SK-N-SH treated with all-trans-retinoic acid at 6 μM for 48 hours (cell line): ENCODE results near the gene SIRT2.

Experiments
- ATAC-seq: fragments of 200-7000 bp; cut with Tn5 transposase; 3 replicates; pipeline ENCODE4 v1.9.1; 2020; ENCODE audit warnings: mild to moderate bottlenecking, moderate library complexity
- ARNTL ChIP-seq: fragments of 450-650 bp; formaldehyde crosslinking; IDR thresholded peaks from 2 replicates; pipeline ENCODE4 v1.5.0; 2020; ENCODE audit warnings: low read depth, mild to moderate bottlenecking, moderate library complexity, borderline replicate concordance
- BACH2 ChIP-seq: fragments of 250-450 bp; sonication (Bioruptor Pico); IDR thresholded peaks from 2 replicates; pipeline ENCODE4 v1.9.0; 2021; ENCODE audit warnings: mild to moderate bottlenecking, borderline replicate concordance
- CREB5 ChIP-seq: fragments of 250-450 bp; sonication (Bioruptor Pico); IDR thresholded peaks from 2 replicates; pipeline ENCODE4 v1.5.1; 2020; ENCODE audit warnings: low read depth, mild to moderate bottlenecking, moderate library complexity
- CSDC2 ChIP-seq: fragments of 250-450 bp; sonication (Bioruptor Pico); IDR thresholded peaks from 2 replicates; pipeline ENCODE4 v1.5.0; 2020; ENCODE audit warnings: mild to moderate bottlenecking, moderate library complexity
- CSRNP3 ChIP-seq: fragments of 250-450 bp; sonication (Bioruptor Pico); IDR thresholded peaks from 2 replicates; pipeline ENCODE4 v1.5.1; 2021; ENCODE audit warnings: mild to moderate bottlenecking, moderate library complexity
- ESRRG ChIP-seq: fragments of 250-450 bp; sonication (Bioruptor Pico); IDR thresholded peaks from 2 replicates; pipeline ENCODE4 v1.6.1; 2021; ENCODE audit warnings: mild to moderate bottlenecking
- GLIS3 ChIP-seq: fragments of 250-450 bp; sonication (Bioruptor Pico); IDR thresholded peaks from 2 replicates; pipeline ENCODE4 v1.5.0; 2020; ENCODE audit warnings: mild to moderate bottlenecking, moderate library complexity
- ISL1 ChIP-seq: fragments of 250-450 bp; sonication (Bioruptor Pico); IDR thresholded peaks from 2 replicates; pipeline ENCODE4 v2.1.2; 2022; ENCODE audit warnings: mild to moderate bottlenecking, moderate library complexity
- OSR1 ChIP-seq: fragments of 250-450 bp; sonication (Bioruptor Pico); IDR thresholded peaks from 2 replicates; pipeline ENCODE4 v1.8.0; 2022; ENCODE audit warnings: moderate library complexity, mild to moderate bottlenecking, inconsistent platforms
- PATZ1 ChIP-seq: fragments of 250-450 bp; sonication (Bioruptor Pico); IDR thresholded peaks from 2 replicates; pipeline ENCODE4 v1.8.0; 2020; ENCODE audit warnings: mild to moderate bottlenecking, moderate library complexity, borderline replicate concordance
- POU6F1 ChIP-seq: fragments of 250-450 bp; sonication (Bioruptor Pico); IDR thresholded peaks from 2 replicates; pipeline ENCODE4 v1.8.0; 2021; ENCODE audit warnings: low read depth, mild to moderate bottlenecking, moderate library complexity, borderline replicate concordance
- PPARA ChIP-seq: fragments of 250-450 bp; sonication (Bioruptor Pico); IDR thresholded peaks from 2 replicates; pipeline ENCODE4 v1.5.0; 2020; ENCODE audit warnings: mild to moderate bottlenecking, borderline replicate concordance
- RARB ChIP-seq: fragments of 250-450 bp; sonication (Bioruptor Pico); IDR thresholded peaks from 2 replicates; pipeline ENCODE4 v1.8.0; 2021; ENCODE audit warnings: mild to moderate bottlenecking, moderate library complexity
- SNAI2 ChIP-seq: fragments of 250-450 bp; sonication (Bioruptor Pico); IDR thresholded peaks from 2 replicates; pipeline ENCODE4 v1.5.0; 2020; ENCODE audit warnings: mild to moderate bottlenecking, moderate library complexity
- TCF4 ChIP-seq: fragments of 250-450 bp; sonication (Bioruptor Pico); IDR thresholded peaks from 2 replicates; pipeline ENCODE4 v1.8.0; 2021; ENCODE audit warnings: mild to moderate bottlenecking, moderate library complexity, borderline replicate concordance
- TSHZ2 ChIP-seq: fragments of 250-450 bp; sonication (Bioruptor Pico); IDR thresholded peaks from 2 replicates; pipeline ENCODE4 v1.5.0; 2020; ENCODE audit warnings: mild to moderate bottlenecking, moderate library complexity
- ZC3H10 ChIP-seq: fragments of 250-450 bp; sonication (Bioruptor Pico); IDR thresholded peaks from 2 replicates; pipeline ENCODE4 v1.5.1; 2021; ENCODE audit warnings: mild to moderate bottlenecking, moderate library complexity
- ZFP3 ChIP-seq: fragments of 250-450 bp; sonication (Bioruptor Pico); IDR thresholded peaks from 2 replicates; pipeline ENCODE4 v1.5.0; 2020; ENCODE audit warnings: mild to moderate bottlenecking, moderate library complexity
- ZFP30 ChIP-seq: fragments of 450-650 bp; formaldehyde crosslinking; IDR thresholded peaks from 2 replicates; pipeline ENCODE4 v1.5.0; 2022; ENCODE audit warnings: mild to moderate bottlenecking, moderate library complexity
- ZNF565 ChIP-seq: fragments of 450-650 bp; formaldehyde crosslinking; conservative IDR thresholded peaks from 2 replicates; pipeline ENCODE4 v1.5.0; 2020; ENCODE audit warnings: low read depth, mild to moderate bottlenecking, moderate library complexity
- ZNF8 ChIP-seq: fragments of 450-650 bp; formaldehyde crosslinking; IDR thresholded peaks from 2 replicates; pipeline ENCODE4 v1.5.0; 2020; ENCODE audit warnings: mild to moderate bottlenecking, moderate library complexity

The SIRT2 gene

GRCh38 chr19:38843175-38843758, 56.2 kb downstream of the SIRT2 start:
- no peak for ATAC-seq
- TF ChIP-seq PPARA (CRISPR knock-in tag) (no peak), ZFP30 (CRISPR knock-in tag) (no peak)
- TF ChIP-seq, all 23 proteins: peak for 0

GRCh38 chr19:38842439-38843174, 56.8 kb downstream of the SIRT2 start:
- no peak for ATAC-seq
- TF ChIP-seq ZFP3 (no peak), ZC3H10 (CRISPR knock-in tag) (no peak), CSRNP3 (CRISPR knock-in tag) (no peak), TCF4 (CRISPR knock-in tag) (no peak), ZFP30 (CRISPR knock-in tag) (no peak), ARNTL (CRISPR knock-in tag) (no peak), CSDC2 (CRISPR knock-in tag) (no peak), GLIS3 (CRISPR knock-in tag) (no peak), ISL1 (CRISPR knock-in tag) (no peak), TSHZ2 (no peak), PPARA (CRISPR knock-in tag) (no peak), ZNF565 (CRISPR knock-in tag) (no peak), ZNF8 (CRISPR knock-in tag) (no peak), POU6F1 (no peak), ESRRG (CRISPR knock-in tag) (no peak), CREB5 (CRISPR knock-in tag) (no peak), OSR1 (CRISPR knock-in tag) (no peak), RARB (no peak), PATZ1 (CRISPR knock-in tag) (no peak), SNAI2 (CRISPR knock-in tag) (no peak)

GRCh38 chr19:38841787-38842438, 57.5 kb downstream of the SIRT2 start:
- ATAC-seq = no peak

More at GRCh38 chr19:38841787-38842438, 57.5 kb downstream of the SIRT2 start:
- TF ChIP-seq ZNF8 (CRISPR knock-in tag) (no peak), BACH2 (CRISPR knock-in tag) (no peak), TCF4 (CRISPR knock-in tag) (no peak), GLIS3 (CRISPR knock-in tag) (no peak), CSDC2 (CRISPR knock-in tag) (no peak), ZNF565 (CRISPR knock-in tag) (no peak), ARNTL (CRISPR knock-in tag) (no peak), PPARA (CRISPR knock-in tag) (no peak), RARB (no peak)
